Endothelial cell of umbilical vein (primary cell): ENCODE data around the gene CRY1. TPM values are rescaled to one million over a fixed set of nuclear protein-coding genes. Genes with fewer than 3 reads are reported as not detected.

Experiments used
- BruUV-seq: library from RNA; stranded (reverse); fragments of 400-500 nt; replicated peaks from 2 replicates; lab custom pipeline; 2021; lab: Mats Ljungman, UMichigan
- CTCF ChIA-PET: fragments of 300-600, 350-600 bp; sonication (Branson Sonifier 250); formaldehyde crosslinking; loops from one replicate; lab custom pipeline; 2021; ENCODE audit warnings: antibody characterized with exemption, inconsistent platforms; lab: Charles Lee
- POLR2A ChIA-PET: fragments of 300-600, 350-600 bp; sonication (Branson Sonifier 250); formaldehyde crosslinking; loops from one replicate; lab custom pipeline; 2021; ENCODE audit warnings: antibody characterized with exemption, inconsistent platforms; lab: Charles Lee
- DNase-seq: peaks from one replicate; pipeline ENCODE4 v3.0.0-alpha.2; 2011; ENCODE audit warnings: low read depth, low spot score
- FAIRE-seq: peaks from 2 replicates; lab custom pipeline; 2011; peaks lifted over from hg19 to GRCh38; lab: Jason Lieb, UNC
- H2AFZ ChIP-seq: 2 replicates; pipeline ENCODE4 v1.6.0; 2012; ENCODE audit warnings: low read depth, low read length, control low read depth, inconsistent platforms
- H3K27ac ChIP-seq: 2 replicates; pipeline ENCODE4 v1.5.1; 2011; ENCODE audit warnings: low read depth, mild to moderate bottlenecking, control low read depth, low read length, moderate library complexity; ENCODE audit not compliant: insufficient read depth
- H3K27me3 ChIP-seq, 2 experiments: 2 replicates each; pipeline versions ENCODE4 v1.6.0 to v1.6.1; 2011; ENCODE audit warnings: low read length in 2 of 2, mixed read lengths in 1 of 2; ENCODE audit not compliant: control insufficient read depth in 2 of 2, insufficient read depth in 2 of 2
- H3K36me3 ChIP-seq, 2 experiments: 2 replicates in 1 of 2; 3 replicates in 1 of 2; pipeline ENCODE4 v1.5.1; 2011; ENCODE audit warnings: low read length in 2 of 2, mild to moderate bottlenecking in 1 of 2, moderate library complexity in 1 of 2; ENCODE audit not compliant: control insufficient read depth in 2 of 2, insufficient read depth in 2 of 2; ENCODE audit errors: extremely low read depth in 1 of 2
- H3K4me1 ChIP-seq: 3 replicates; pipeline ENCODE4 v1.5.1; 2011; ENCODE audit warnings: mild to moderate bottlenecking, low read length; ENCODE audit not compliant: control insufficient read depth, insufficient read depth; ENCODE audit errors: extremely low read depth
- H3K4me2 ChIP-seq: 2 replicates; pipeline ENCODE4 v1.6.1; 2011; ENCODE audit warnings: low read length, control low read depth, mixed read lengths; ENCODE audit not compliant: insufficient read depth
- H3K4me3 ChIP-seq, 3 experiments: fragments of 200-600 bp in 1 of 3; sonication (generic), shearing (Covaris generic) in 1 of 3; replicated peaks in 1 of 3; 2 replicates each; pipeline ENCODE4 v1.5.1; 2011 to 2016; ENCODE audit warnings: control low read depth in 3 of 3, low read length in 3 of 3, mild to moderate bottlenecking in 2 of 3, inconsistent platforms in 1 of 3, low read depth in 1 of 3, moderate library complexity in 1 of 3; ENCODE audit not compliant: insufficient read depth in 1 of 3
- H3K79me2 ChIP-seq: 2 replicates; pipeline ENCODE4 v1.6.0; 2012; ENCODE audit warnings: low read length, inconsistent platforms; ENCODE audit not compliant: control insufficient read depth, insufficient read depth
- H3K9ac ChIP-seq: replicated peaks from 2 replicates; pipeline ENCODE3; 2011; ENCODE audit warnings: low read length, control low read depth; ENCODE audit not compliant: insufficient read depth; ENCODE audit errors: extremely low read depth
- H3K9me1 ChIP-seq: replicated peaks from 3 replicates; pipeline ENCODE4 v1.6.0; 2011; ENCODE audit warnings: mild to moderate bottlenecking, low read length; ENCODE audit not compliant: control insufficient read depth, insufficient read depth; ENCODE audit errors: extremely low read depth
- H3K9me3 ChIP-seq: replicated peaks from 2 replicates; pipeline ENCODE4 v1.5.1; 2012; ENCODE audit warnings: low read length, inconsistent platforms; ENCODE audit not compliant: control insufficient read depth, insufficient read depth
- H4K20me1 ChIP-seq: replicated peaks from 2 replicates; pipeline ENCODE3; 2011; ENCODE audit warnings: mild to moderate bottlenecking, low read length; ENCODE audit not compliant: control insufficient read depth, insufficient read depth; ENCODE audit errors: extremely low read depth
- EZH2 ChIP-seq: IDR thresholded peaks from 2 replicates; pipeline ENCODE4 v1.6.1; 2012; ENCODE audit warnings: borderline replicate concordance, low read depth, mild to moderate bottlenecking, moderate library complexity, low read length, inconsistent platforms; ENCODE audit not compliant: severe bottlenecking
- FOS ChIP-seq: IDR thresholded peaks from 2 replicates; pipeline ENCODE4 v1.6.1; 2011; ENCODE audit warnings: mild to moderate bottlenecking, low read length, moderate library complexity, borderline replicate concordance; ENCODE audit not compliant: insufficient read depth
- GATA2 ChIP-seq: IDR thresholded peaks from 2 replicates; pipeline ENCODE4 v1.7.0; 2011; ENCODE audit warnings: low read depth, mild to moderate bottlenecking, moderate library complexity, mixed read lengths, low read length; ENCODE audit not compliant: insufficient read length, insufficient read depth
- JUN ChIP-seq: IDR thresholded peaks from 2 replicates; pipeline ENCODE4 v1.6.1; 2011; ENCODE audit warnings: borderline replicate concordance, low read depth; ENCODE audit not compliant: insufficient read length, insufficient read depth
- MAX ChIP-seq: IDR thresholded peaks from 2 replicates; pipeline ENCODE4 v1.6.1; 2011; ENCODE audit not compliant: insufficient read depth, insufficient read length
- MYC ChIP-seq: IDR thresholded peaks from one replicate; pipeline ENCODE4 v1.6.1; 2011; ENCODE audit warnings: mild to moderate bottlenecking, low read depth, low read length
- POLR2A ChIP-seq: IDR thresholded peaks from 2 replicates; pipeline ENCODE4 v1.6.1; 2012; ENCODE audit warnings: low read depth, mild to moderate bottlenecking, control low read depth, low read length
- POLR2AphosphoS5 ChIP-seq: IDR thresholded peaks from 2 replicates; pipeline ENCODE4 v1.6.1; 2012; ENCODE audit warnings: low read depth, mild to moderate bottlenecking, control low read depth, low read length, moderate library complexity; ENCODE audit not compliant: insufficient read depth
- dilution Hi-C: fragments of 300-500 bp; cut with MboI; formaldehyde crosslinking; loops from one replicate; pipeline ENCODE4 v1.15.0; 2019; ENCODE audit warnings: low sequenced_read_pairs; ENCODE audit not compliant: extremely low pct_ligation_motif_present
- intact Hi-C: fragments of 100-400 bp; cut with micrococcal nuclease; formaldehyde crosslinking; loops from one replicate; pipeline ENCODE4 v1.10.0; 2022
- polyA plus RNA-seq, 4 experiments: library from polyadenylated mRNA; depleted of rRNA in 3 of 4; stranded (reverse) in 3 of 4; unstranded in 1 of 4; fragments of >200 nt; gene quantifications; 2 replicates each; pipeline versions ENCODE4 v1.2.1 to v1.2.3, GENCODE V29; 2011 to 2012; ENCODE audit warnings: missing spikeins in 1 of 4
- total RNA-seq: library from RNA; stranded (reverse); gene quantifications from 2 replicates; pipeline ENCODE4 v1.2.3, GENCODE V29; 2021
- TF ChIP-seq, protein P1 (sequence below), 2 donors: IDR thresholded peaks; 1 replicate in 1 of 2; 2 replicates in 1 of 2; pipeline ENCODE4 v1.5.1; 2011; ENCODE audit warnings: low read length in 2 of 2, mild to moderate bottlenecking in 2 of 2, moderate library complexity in 2 of 2, control low read depth in 1 of 2, inconsistent platforms in 1 of 2, low read depth in 1 of 2; ENCODE audit not compliant: insufficient read depth in 1 of 2; ENCODE audit errors: extremely low read depth in 1 of 2

CRY1 gene
- total and polyA plus RNA-seq, 2 donors (not counting 3 experiments of a cell fraction or from before 2014, with no cell fraction given): 11.4 to 21.0 TPM

GRCh38 chr12:107119091-107119490 lies 25.7 kb upstream of the CRY1 start:
- TF ChIP-seq, protein P1, sequence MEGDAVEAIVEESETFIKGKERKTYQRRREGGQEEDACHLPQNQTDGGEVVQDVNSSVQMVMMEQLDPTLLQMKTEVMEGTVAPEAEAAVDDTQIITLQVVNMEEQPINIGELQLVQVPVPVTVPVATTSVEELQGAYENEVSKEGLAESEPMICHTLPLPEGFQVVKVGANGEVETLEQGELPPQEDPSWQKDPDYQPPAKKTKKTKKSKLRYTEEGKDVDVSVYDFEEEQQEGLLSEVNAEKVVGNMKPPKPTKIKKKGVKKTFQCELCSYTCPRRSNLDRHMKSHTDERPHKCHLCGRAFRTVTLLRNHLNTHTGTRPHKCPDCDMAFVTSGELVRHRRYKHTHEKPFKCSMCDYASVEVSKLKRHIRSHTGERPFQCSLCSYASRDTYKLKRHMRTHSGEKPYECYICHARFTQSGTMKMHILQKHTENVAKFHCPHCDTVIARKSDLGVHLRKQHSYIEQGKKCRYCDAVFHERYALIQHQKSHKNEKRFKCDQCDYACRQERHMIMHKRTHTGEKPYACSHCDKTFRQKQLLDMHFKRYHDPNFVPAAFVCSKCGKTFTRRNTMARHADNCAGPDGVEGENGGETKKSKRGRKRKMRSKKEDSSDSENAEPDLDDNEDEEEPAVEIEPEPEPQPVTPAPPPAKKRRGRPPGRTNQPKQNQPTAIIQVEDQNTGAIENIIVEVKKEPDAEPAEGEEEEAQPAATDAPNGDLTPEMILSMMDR (IDR thresholded peaks at IDR 0.05; ENCODE audit: extremely low read depth in 1 of 2, insufficient read depth in 1 of 2, low read depth in 1 of 2, low read length in 2 of 2): no peak
- no peak for TF ChIP-seq GATA2
- no peak for TF ChIP-seq POLR2A
- no peak for TF ChIP-seq MYC
- no peak for TF ChIP-seq POLR2AphosphoS5
- TF ChIP-seq JUN: no peak
- TF ChIP-seq EZH2: no peak
- TF ChIP-seq FOS: no peak
- no peak for TF ChIP-seq MAX
- dilution Hi-C loops: no loop called here
- FAIRE-seq (no peak), DNase-seq (no peak)
- ChIA-PET POLR2A (no interaction called here), CTCF (no interaction called here)
- Histone ChIP-seq H3K9me1 (no peaks in the 10 kb centered on the region), H3K27me3 (peaks cover 15 to 21% of the 10 kb centered on the region in 2 experiments), H3K4me2 (no peak overlapping the region), H3K4me3 (no peak overlapping the region), H3K4me1 (no peaks in the 10 kb centered on the region), H3K79me2 (no peaks in the 10 kb centered on the region), H3K27ac (no peak overlapping the region), H3K9ac (no peak overlapping the region), H3K36me3 (no peaks in the 10 kb centered on the region), H2AFZ (no peak overlapping the region), H3K9me3 (no peaks in the 10 kb centered on the region), H4K20me1 (no peaks in the 10 kb centered on the region)
- intact Hi-C loops: no loop called here
- no TSS peak for BruUV-seq
